Measurements from ENCODE around the gene DYRK1A. TPM values are rescaled to one million over a fixed set of nuclear protein-coding genes. Genes with fewer than 3 reads are reported as not detected.

DYRK1A gene
- polyA plus RNA-seq, 3 donors, result 60.4 to 74.4 (median 66.5) TPM

DNA sequence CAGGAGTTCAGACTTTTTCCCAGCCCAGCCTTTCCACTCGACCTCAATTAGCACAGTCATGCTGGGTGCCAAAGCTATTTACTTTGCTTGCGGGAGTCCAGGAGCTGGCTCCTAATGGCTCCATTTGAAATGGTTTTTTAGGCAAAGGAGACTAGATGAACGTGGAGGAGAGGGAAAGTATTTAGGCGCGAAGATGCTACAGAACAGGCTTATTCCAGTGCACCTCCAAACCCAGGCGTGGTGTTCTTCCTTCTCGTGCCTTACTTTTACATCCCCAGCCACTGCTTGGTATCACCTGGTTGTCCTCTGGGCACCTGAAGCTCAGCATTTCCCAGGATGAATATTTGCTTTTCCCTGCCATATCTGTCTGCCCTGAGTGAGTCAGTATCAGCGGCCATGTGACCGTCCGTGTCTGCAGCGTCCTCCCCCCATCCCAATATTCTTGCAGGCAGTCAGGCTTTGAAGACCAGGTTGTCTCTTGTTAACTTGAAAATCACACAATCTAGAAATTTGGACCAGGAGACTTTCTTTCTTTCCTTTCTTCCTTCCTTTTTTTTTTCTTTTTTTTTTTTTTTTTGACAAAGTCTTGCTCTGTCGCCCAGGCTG, 198.5 kb downstream of the DYRK1A start:
- no peak for DNase-seq

DNA sequence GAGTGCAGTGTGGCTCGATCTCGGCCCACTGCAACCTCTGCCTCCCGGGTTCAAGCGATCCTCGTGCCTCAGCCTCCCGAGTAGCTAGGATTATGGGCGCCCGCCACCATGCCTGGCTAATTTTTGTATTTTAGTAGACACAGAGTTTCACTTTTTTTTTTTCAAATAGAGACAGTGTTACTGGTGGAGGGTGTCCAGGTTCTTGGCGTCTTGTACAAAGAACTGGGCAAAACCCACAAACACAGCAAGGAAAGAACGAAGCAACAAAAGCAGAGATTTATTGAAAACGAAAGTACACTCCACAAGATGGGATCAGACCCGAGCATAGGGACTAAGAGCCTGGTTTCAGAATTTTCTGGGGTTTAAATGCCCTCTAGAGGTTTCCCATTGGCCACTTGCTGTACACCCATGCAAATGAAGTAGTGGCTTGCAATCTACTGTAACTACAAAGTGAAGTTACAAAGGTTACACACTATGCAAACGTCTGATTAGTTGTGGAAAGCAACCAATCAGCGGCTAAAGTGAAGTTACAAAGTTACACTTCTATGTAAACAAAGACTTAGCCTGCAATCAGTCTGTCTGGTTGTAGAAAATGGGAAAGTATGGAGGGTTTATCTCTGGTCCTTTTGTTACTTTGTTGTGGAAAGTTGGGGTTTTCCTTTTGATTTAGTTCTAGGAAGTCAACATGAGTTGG, 199.1 kb downstream of the DYRK1A start:
- no peak for DNase-seq

DNA sequence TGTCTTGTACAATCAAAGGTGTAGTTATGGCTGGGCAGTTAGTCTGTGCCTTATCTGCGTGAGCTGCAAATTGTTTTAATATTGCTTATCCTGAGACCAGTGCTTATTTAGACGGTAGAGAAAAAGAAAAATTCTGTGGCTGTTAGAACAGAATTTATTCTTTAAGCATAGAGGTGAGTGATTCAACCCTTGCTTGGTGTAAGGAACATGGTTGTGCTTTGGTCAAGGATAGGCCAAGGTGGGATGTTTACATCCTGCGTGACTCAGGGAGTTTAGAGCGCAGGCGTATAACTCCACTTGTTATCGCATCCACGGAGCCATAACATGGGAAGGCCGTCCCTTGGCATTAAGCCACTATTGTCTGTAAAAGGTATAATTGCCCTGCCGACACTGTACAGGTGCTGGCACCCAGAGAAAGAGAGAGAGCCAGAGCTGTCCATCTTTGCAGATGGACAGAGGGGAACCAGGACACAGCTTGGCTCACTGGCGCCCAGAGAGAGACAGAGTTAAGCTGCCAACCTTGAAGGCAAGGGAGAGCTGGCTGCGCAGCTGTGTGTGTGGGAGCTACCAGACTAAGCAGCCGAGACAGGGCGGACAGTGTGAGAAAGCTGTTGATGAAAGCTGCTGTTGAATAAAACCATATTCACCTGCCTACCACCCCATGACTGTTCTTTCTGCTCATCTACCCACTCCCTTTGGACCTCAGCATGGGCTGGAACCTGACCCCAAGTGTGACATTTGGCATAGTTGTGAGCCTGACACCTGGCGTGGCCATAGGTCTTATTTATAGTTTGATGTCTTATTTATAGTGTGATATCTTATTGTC, 200.4 kb downstream of the DYRK1A start:
- DNase-seq, result no peak

DNA sequence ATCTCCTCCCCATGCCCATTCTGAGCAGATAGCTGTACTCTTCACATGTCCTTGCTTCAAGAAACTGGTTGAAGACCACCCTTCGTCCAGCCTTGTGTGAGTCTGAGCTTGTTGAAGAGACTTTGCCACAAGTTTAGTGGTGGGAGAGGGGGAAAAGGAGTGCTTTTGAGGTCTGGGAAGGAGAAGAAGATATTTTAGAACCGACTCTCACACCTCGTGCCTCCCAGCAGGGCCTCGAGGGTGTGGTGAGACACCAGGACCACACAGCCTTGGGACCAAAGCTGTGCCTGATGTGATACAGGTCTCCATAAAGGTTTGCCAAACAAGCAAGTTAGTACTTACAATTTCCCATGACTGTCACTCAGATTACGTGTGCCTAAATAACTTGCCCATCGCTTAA, 201.8 kb downstream of the DYRK1A start:
- no peak for DNase-seq

- no peak for DNase-seq
These were observed 202.3 kb downstream of the DYRK1A start for GRCh38 chr21:37568916-37569315.

DNA sequence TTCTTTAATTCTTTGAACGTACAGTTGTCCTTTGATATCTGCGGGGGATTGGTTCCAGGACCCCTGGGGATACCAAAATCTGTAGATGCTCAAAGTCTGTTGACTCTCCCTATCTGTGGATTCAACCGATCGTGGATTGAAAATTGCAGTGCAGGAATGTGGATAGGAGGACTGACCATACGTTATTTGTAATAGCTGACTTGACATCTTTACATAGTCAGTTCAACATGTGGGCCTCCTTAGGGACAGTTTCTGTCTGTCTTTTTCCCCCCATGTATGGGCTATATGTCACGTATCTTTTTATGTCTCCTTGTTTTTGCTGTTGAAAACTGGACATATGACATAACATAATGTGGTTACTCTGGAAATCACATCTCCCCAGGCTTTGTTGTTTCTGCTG, 204.9 kb downstream of the DYRK1A start:
- no peak for DNase-seq

GRCh38 chr21:37574316-37574715, 207.7 kb downstream of the DYRK1A start:
- DNase-seq, result no peak

- DNase-seq, result no peak
These were observed 208.2 kb downstream of the DYRK1A start for GRCh38 chr21:37574751-37575150.

- no peak for DNase-seq
These were observed 209.0 kb downstream of the DYRK1A start for GRCh38 chr21:37575580-37575979.

Other genes with a start within 250 kb of the DYRK1A start
- 10 to 100 TPM; 36.7 to 51.1 (median 49.4) TPM for gene VPS26C, start 99.4 kb upstream of the DYRK1A start, polyA plus RNA-seq (ENCODE audit: insufficient read length in 3 of 3)

Measured in renal pelvis (tissue), 4 donors.